ENCODE results near the gene MASP2. TPM values are rescaled to one million over a fixed set of nuclear protein-coding genes. Genes with fewer than 3 reads are reported as not detected.
"Not testable (repeated sequence)": the region's sequence is repeated elsewhere in the genome, so short reads cannot be mapped to it uniquely, and the experiment has no call there.

MASP2 gene
- total RNA-seq, 1 experiment from 2014 or later, result 0.50 TPM

DNA sequence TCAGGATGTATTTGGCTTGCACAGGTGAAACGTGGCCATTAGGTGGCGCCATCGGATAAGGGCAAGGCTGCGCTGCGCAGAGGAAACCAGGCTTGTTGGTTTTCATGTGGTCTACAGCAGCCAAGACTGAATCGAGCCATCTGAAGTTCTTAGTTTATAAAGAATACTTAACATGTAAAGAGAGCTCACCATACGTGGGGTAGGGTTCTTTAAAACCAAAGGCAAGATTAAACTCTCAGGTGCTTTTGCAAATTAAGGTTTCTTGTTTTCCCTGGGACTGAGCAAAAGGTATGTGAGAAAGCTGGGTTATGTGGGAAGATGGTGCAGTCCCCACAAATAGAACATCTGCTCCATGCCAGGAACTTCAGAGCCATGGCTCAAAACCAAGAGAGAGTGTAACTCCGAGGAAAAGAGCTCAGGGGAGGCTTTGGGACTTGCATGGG is 9.3 kb downstream of the MASP2 start:
- ChIA-PET POLR2A (interaction anchor here (0.6 to 0.7 kb wide), 2 partner anchors 14 to 22 kb away, joined by 3 read pairs; partner anchors contain the start of gene SRM), CTCF (interaction anchor here (0.6 to 1.4 kb wide), 25 partner anchors 8 to 615 kb away, joined by 3 to 15 read pairs (median 3); partner anchors contain the start of genes EXOSC10, MTOR, SRM and TARDBP)
- no peak overlapping the region for H3K4me3 Mint-ChIP-seq (ENCODE audit: unreplicated experiment)
- Histone ChIP-seq H3K36me3 (ENCODE audit: control insufficient read depth, insufficient read depth, low read length) (no peaks in the 10 kb centered on the region), H3K9me3 (no peaks in the 10 kb centered on the region), H3K4me1 (no peaks in the 10 kb centered on the region), H3K4me3 (ENCODE audit: low read depth, low read length) (no peak overlapping the region), H3K27me3 (replicated peaks; ENCODE audit: control insufficient read depth, insufficient read depth, low read length) (no peaks in the 10 kb centered on the region)
- H3K9me3 Mint-ChIP-seq (ENCODE audit: unreplicated experiment), result no peaks in the 10 kb centered on the region
- no peaks in the 10 kb centered on the region for H3K36me3 Mint-ChIP-seq (ENCODE audit: insufficient read depth, unreplicated experiment)
- no peaks in the 10 kb centered on the region for H3K27me3 Mint-ChIP-seq (ENCODE audit: insufficient read depth, unreplicated experiment)
- no peaks in the 10 kb centered on the region for H3K4me1 Mint-ChIP-seq (ENCODE audit: low read depth, unreplicated experiment)
- H3K27ac Mint-ChIP-seq (ENCODE audit: unreplicated experiment), result no peak overlapping the region
- intact Hi-C loops (cut with micrococcal nuclease; ENCODE audit: unreplicated experiment), result loop anchor here (1.0 to 5.0 kb wide), 3 partner anchors 23 to 610 kb away; partner anchors contain the start of gene SRM
- no TSS peak for BruUV-seq (replicated peaks)
- DNase-seq, result peak; percentile 73 to 84
- TF ChIP-seq CTCF (IDR thresholded peaks at IDR 0.05; ENCODE audit: insufficient read depth in 1 of 2, low read depth in 1 of 2, low read length in 1 of 2, severe bottlenecking in 1 of 2, unreplicated experiment in 1 of 2), result peak; percentile 89 to 92

DNA sequence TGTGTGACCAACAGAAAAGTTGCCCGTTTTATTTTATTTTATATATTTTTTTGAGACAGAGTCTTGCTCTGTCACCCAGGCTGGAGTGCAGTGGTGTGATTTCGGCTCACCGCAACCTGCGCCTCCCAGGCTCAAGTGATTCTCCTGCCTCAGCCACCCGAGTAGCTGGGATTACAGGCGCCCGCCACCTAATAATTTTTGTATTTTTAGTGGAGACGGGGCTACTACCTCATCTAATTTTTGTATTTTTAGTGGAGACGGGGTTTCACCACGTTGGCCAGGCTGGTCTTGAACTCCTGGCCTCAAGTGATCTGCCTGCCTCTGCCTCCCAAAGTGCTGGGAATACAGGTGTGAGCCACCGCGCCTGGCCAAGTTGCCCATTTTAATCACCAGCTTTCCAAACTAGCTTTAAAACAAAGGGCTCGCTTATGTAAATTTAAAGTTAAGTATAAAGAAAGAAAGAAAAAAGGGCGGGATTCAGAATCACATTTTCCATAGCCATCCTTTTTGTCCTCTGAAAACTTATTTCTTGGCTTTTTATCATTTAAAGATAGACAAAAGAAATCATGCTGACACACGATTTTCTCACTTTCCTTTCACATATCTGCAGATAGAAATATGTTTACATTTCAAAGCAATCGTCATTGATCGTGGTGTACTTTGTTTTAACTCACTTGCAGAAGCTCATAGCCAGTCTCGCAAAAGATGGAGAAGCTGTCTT is 9.9 kb downstream of the MASP2 start:
- not testable (repeated sequence) for H3K27me3 Mint-ChIP-seq (ENCODE audit: insufficient read depth, unreplicated experiment); H3K27ac Mint-ChIP-seq (ENCODE audit: unreplicated experiment); H3K4me3 ChIP-seq (ENCODE audit: low read depth, low read length); H3K4me1 ChIP-seq; DNase-seq; H3K9me3 Mint-ChIP-seq (ENCODE audit: unreplicated experiment); H3K4me3 Mint-ChIP-seq (ENCODE audit: unreplicated experiment); H3K27me3 ChIP-seq (replicated peaks; ENCODE audit: control insufficient read depth, insufficient read depth, low read length); BruUV-seq (replicated peaks); H3K9me3 ChIP-seq; H3K36me3 Mint-ChIP-seq (ENCODE audit: insufficient read depth, unreplicated experiment); H3K4me1 Mint-ChIP-seq (ENCODE audit: low read depth, unreplicated experiment); H3K36me3 ChIP-seq (ENCODE audit: control insufficient read depth, insufficient read depth, low read length)
- CTCF ChIA-PET, result interaction anchor here (0.6 to 1.4 kb wide), 23 partner anchors 8 to 616 kb away, joined by 3 to 15 read pairs (median 3); partner anchors contain the start of genes EXOSC10, MTOR, SRM and TARDBP
- intact Hi-C loops (cut with micrococcal nuclease; ENCODE audit: unreplicated experiment), result loop anchor here (1.0 to 5.0 kb wide), 3 partner anchors 24 to 610 kb away; partner anchors contain the start of gene SRM
- POLR2A ChIA-PET, result interaction anchor here (0.7 kb wide), 1 partner anchor 22 kb away, joined by 3 read pairs; the partner anchor contains the start of gene SRM

- H3K36me3 Mint-ChIP-seq (ENCODE audit: insufficient read depth, unreplicated experiment), result peaks cover 29% of the 10 kb centered on the region
- no peak for TF ChIP-seq CTCF (IDR thresholded peaks at IDR 0.05; ENCODE audit: insufficient read depth in 1 of 2, low read depth in 1 of 2, low read length in 1 of 2, severe bottlenecking in 1 of 2, unreplicated experiment in 1 of 2)
- CTCF ChIA-PET, result interaction anchor here (0.6 kb wide), 1 partner anchor 613 kb away, joined by 3 read pairs; no protein-coding TSS in a partner anchor
- no peaks in the 10 kb centered on the region for H3K27me3 Mint-ChIP-seq (ENCODE audit: insufficient read depth, unreplicated experiment)
- H3K27ac Mint-ChIP-seq (ENCODE audit: unreplicated experiment), result no peak overlapping the region
- peaks cover 2% of the 10 kb centered on the region for H3K36me3 ChIP-seq (ENCODE audit: control insufficient read depth, insufficient read depth, low read length)
- H3K4me3 Mint-ChIP-seq (ENCODE audit: unreplicated experiment), result no peak overlapping the region
- no peaks in the 10 kb centered on the region for H3K9me3 ChIP-seq
- no peak for DNase-seq
- no peaks in the 10 kb centered on the region for H3K4me1 Mint-ChIP-seq (ENCODE audit: low read depth, unreplicated experiment)
- no peaks in the 10 kb centered on the region for H3K9me3 Mint-ChIP-seq (ENCODE audit: unreplicated experiment)
- no TSS peak for BruUV-seq (replicated peaks)
- no peak overlapping the region for H3K4me3 ChIP-seq (ENCODE audit: low read depth, low read length)
- POLR2A ChIA-PET, result no interaction called here
- no peaks in the 10 kb centered on the region for H3K4me1 ChIP-seq
- H3K27me3 ChIP-seq (replicated peaks; ENCODE audit: control insufficient read depth, insufficient read depth, low read length), result no peaks in the 10 kb centered on the region
- intact Hi-C loops (cut with micrococcal nuclease; ENCODE audit: unreplicated experiment), result no loop called here
Measured at GRCh38 chr1:11031624-11032262, 15.3 kb downstream of the MASP2 start.
